Measurements from ENCODE around the gene CD79B. TPM values are rescaled to one million over a fixed set of nuclear protein-coding genes. Genes with fewer than 3 reads are reported as not detected.

The CD79B gene
- total RNA-seq, result 8.9 TPM
- long read RNA-seq, transcript CD79B-201 (6 exons, 1,269 nt), result major isoform, 11 of 16 reads
- long read RNA-seq, partial matches to known transcripts, result 0 of 16 reads
- long read RNA-seq, other reads (novel, unspliced or antisense), result 1 of 16 reads

GRCh38 chr17:63931981-63932561, at the start of gene CD79B:
Gene CD79B (minus strand): TSS chr17:63932331. CDS start chr17:63932261, 70 bp downstream.
- intact Hi-C loops (cut with DNase I), result no loop called here
- DNase-seq (no peak), ATAC-seq (ENCODE audit: poor library complexity) (peak; percentile 24)

- ATAC-seq (ENCODE audit: poor library complexity), result no peak
- intact Hi-C loops (cut with DNase I), result no loop called here
Observed at GRCh38 chr17:63978272-63979200, 46.4 kb upstream of the CD79B start.

GRCh38 chr17:63976702-63977101, 44.6 kb upstream of the CD79B start:
- peak; percentile 30 for ATAC-seq (ENCODE audit: poor library complexity)

More at GRCh38 chr17:63978272-63979200, 46.4 kb upstream of the CD79B start:
- no peak for DNase-seq

GRCh38 chr17:63975541-63976092, 43.5 kb upstream of the CD79B start:
- intact Hi-C loops (cut with DNase I), result no loop called here
- ATAC-seq (ENCODE audit: poor library complexity) (no peak), DNase-seq (no peak)

More at GRCh38 chr17:63976702-63977101, 44.6 kb upstream of the CD79B start:
- intact Hi-C loops (cut with DNase I), result no loop called here
- DNase-seq, result no peak

- no peak for ATAC-seq (ENCODE audit: poor library complexity)
- DNase-seq, result no peak
- intact Hi-C loops (cut with DNase I), result no loop called here
Observed at GRCh38 chr17:63974594-63975192, 42.6 kb upstream of the CD79B start.

GRCh38 chr17:63973930-63974593, 41.9 kb upstream of the CD79B start:
- no peak for DNase-seq
- intact Hi-C loops (cut with DNase I), result no loop called here
- ATAC-seq (ENCODE audit: poor library complexity), result no peak

GRCh38 chr17:63973247-63973646, 41.1 kb upstream of the CD79B start:
- no peak for DNase-seq
- no peak for ATAC-seq (ENCODE audit: poor library complexity)
- intact Hi-C loops (cut with DNase I), result no loop called here

GRCh38 chr17:63972796-63973195, 40.7 kb upstream of the CD79B start, which contains the start of gene SCN4A:
Gene SCN4A (minus strand): TSS chr17:63972918. CDS start chr17:63972841, 77 bp downstream.
- DNase-seq, result no peak
- ATAC-seq (ENCODE audit: poor library complexity), result no peak
- intact Hi-C loops (cut with DNase I), result no loop called here

GRCh38 chr17:63969278-63969677, 37.1 kb upstream of the CD79B start:
- intact Hi-C loops (cut with DNase I), result no loop called here
- no peak for ATAC-seq (ENCODE audit: poor library complexity)
- no peak for DNase-seq

- DNase-seq (no peak), ATAC-seq (ENCODE audit: poor library complexity) (no peak)
- intact Hi-C loops (cut with DNase I), result no loop called here
Observed at GRCh38 chr17:63967953-63968352, 35.8 kb upstream of the CD79B start.

- ATAC-seq (ENCODE audit: poor library complexity) (no peak), DNase-seq (no peak)
- intact Hi-C loops (cut with DNase I), result no loop called here
Observed at GRCh38 chr17:63966646-63967264, 34.6 kb upstream of the CD79B start.

GRCh38 chr17:63963123-63963522, 31.0 kb upstream of the CD79B start:
- peak; percentile 27 for ATAC-seq (ENCODE audit: poor library complexity)
- DNase-seq, result peak; percentile 66
- intact Hi-C loops (cut with DNase I), result no loop called here

GRCh38 chr17:63962298-63962744, 30.2 kb upstream of the CD79B start:
- intact Hi-C loops (cut with DNase I), result no loop called here

GRCh38 chr17:63961355-63962212, 29.5 kb upstream of the CD79B start:
- peak; percentile 79 for DNase-seq
- intact Hi-C loops (cut with DNase I), result no loop called here
- peak; percentile 77 for ATAC-seq (ENCODE audit: poor library complexity)

More at GRCh38 chr17:63962298-63962744, 30.2 kb upstream of the CD79B start:
- DNase-seq, result no peak
- ATAC-seq (ENCODE audit: poor library complexity), result no peak

- intact Hi-C loops (cut with DNase I), result no loop called here
- DNase-seq (no peak), ATAC-seq (ENCODE audit: poor library complexity) (no peak)
Observed at GRCh38 chr17:63960430-63960829, 28.3 kb upstream of the CD79B start.

- DNase-seq (no peak), ATAC-seq (ENCODE audit: poor library complexity) (no peak)
- intact Hi-C loops (cut with DNase I), result no loop called here
Observed at GRCh38 chr17:63960006-63960405, 27.9 kb upstream of the CD79B start.

GRCh38 chr17:63956296-63956920, 24.3 kb upstream of the CD79B start:
- intact Hi-C loops (cut with DNase I), result no loop called here
- ATAC-seq (ENCODE audit: poor library complexity) (no peak), DNase-seq (no peak)
